Limb (tissue), 2 donors: ENCODE data around the gene RPS21.
A peak's percentile ranks its signal among the peaks of the same experiment; 100 is the strongest.
"Not testable (repeated sequence)": the region's sequence is repeated elsewhere in the genome, so short reads cannot be mapped to it uniquely, and the experiment has no call there.

ENCODE experiments used
- DNase-seq, 2 donors: peaks; one replicate each; pipeline ENCODE4 v3.0.0-alpha.2; 2016; ENCODE audit errors: extremely low spot score in 2 of 2

The RPS21 gene

GRCh38 chr20:62364911-62365736, 21.8 kb upstream of the RPS21 start:
- peak in 1 of 2 donors; percentile 32 for DNase-seq

GRCh38 chr20:62365814-62366369, 21.0 kb upstream of the RPS21 start:
- DNase-seq, result peak in 1 of 2 donors; percentile 58

DNA sequence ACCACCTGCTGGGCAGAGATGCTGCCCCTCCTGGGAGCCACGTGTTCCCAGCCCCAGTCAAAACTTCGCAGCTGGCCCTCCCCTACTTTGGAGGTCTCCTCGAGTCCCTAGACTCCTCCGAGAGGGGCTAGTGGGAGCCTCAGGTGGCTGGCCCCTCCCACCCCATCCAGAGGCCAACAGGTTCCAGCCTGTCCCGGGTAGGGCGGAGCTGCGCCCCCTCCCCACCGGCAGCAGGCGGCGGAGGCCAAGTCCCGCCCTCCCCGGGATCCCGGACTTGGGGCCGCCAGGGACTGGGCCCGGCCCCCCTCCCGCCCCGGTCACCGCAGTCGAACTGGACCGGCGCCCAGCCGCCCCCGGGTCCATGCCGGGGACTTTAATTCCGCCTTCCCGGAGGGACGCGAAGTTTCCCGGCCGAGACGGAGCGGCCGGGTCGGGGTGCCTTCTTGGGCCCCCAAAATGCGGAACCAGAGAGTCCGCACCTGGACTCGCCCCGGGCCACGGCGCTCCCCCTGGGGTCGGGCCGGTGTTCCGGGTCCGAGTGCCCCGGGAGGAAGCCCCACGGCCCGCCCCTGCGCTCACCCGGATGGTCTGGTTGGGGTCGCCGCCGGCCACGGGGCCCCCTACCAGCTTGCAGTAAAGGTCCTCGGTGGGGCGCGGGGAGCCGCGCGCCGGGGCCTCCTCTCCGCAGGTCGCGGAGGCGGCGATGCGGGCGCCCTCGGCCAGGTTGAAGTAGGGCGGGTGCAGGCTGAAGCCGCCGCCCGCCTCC, 20.4 kb upstream of the RPS21 start:
- DNase-seq, result peak in 1 of 2 donors; percentile 58

GRCh38 chr20:62367136-62367632, 19.7 kb upstream of the RPS21 start, which contains the start of gene LAMA5:
Gene LAMA5, minus strand, starts transcription at chr20:62367312. Its CDS starts 67 bp downstream, at chr20:62367245.
- DNase-seq, result peak in 1 of 2 donors; percentile 75

DNA sequence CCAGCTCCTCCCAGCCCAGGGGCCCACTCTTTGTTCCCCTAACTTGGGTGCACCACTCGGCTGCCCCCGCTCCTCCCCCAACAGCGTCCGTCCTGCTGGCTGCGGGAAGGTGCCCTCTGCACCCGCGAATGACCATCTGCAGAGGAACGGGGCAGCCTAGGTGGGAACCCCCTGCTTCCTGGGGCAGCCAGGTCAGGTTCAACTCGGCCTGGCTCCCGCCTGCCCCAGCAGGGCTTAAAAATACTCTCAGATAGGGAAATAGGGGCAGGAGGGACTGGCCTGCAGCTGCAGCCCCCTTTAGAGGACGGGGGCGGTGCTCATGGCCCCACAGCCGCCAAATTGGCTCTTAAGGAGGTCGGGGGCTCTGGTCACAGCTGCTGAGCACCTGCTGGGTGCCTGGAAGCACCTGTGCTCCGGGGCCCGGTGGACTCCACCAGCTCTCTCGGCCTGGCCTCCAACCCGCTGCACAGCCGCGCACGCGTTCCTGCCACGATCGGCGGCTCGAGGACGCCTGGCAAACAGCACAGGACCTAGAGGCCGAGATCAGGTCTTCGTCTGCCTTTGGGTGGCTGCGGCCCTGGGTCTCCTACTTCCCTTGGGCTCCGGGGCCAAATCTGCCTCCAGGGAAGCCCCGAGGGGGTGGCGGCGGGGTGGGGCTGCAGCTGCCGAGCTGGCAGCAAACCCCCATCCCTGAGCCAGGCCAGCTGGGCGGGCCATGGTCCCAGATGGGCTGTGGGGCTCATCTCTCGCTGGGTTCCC, 19.1 kb upstream of the RPS21 start:
- DNase-seq, result peak in 1 of 2 donors; percentile 66

GRCh38 chr20:62368392-62368975, 18.4 kb upstream of the RPS21 start:
- peak in 1 of 2 donors; percentile 71 for DNase-seq

- DNase-seq, result no peak
Measured at GRCh38 chr20:62368976-62369814, 17.7 kb upstream of the RPS21 start.

DNA sequence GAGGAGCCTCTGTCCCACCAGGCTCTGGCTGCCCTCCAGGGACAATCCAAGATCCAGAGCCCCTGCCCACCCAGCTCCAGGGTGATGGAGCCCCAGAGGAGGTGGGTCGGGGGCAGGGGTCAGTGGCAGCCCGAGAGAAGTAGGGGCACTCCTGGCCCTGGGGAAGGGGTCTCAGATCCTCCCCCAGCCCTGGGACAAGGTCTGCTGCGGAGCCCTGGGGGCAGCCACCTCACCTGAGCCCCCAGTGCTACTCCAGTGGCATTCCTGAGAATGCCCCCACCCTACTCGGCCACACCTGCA, 17.1 kb upstream of the RPS21 start:
- DNase-seq, result no peak

- no peak for DNase-seq
Measured at GRCh38 chr20:62370115-62370806, 16.6 kb upstream of the RPS21 start.

DNA sequence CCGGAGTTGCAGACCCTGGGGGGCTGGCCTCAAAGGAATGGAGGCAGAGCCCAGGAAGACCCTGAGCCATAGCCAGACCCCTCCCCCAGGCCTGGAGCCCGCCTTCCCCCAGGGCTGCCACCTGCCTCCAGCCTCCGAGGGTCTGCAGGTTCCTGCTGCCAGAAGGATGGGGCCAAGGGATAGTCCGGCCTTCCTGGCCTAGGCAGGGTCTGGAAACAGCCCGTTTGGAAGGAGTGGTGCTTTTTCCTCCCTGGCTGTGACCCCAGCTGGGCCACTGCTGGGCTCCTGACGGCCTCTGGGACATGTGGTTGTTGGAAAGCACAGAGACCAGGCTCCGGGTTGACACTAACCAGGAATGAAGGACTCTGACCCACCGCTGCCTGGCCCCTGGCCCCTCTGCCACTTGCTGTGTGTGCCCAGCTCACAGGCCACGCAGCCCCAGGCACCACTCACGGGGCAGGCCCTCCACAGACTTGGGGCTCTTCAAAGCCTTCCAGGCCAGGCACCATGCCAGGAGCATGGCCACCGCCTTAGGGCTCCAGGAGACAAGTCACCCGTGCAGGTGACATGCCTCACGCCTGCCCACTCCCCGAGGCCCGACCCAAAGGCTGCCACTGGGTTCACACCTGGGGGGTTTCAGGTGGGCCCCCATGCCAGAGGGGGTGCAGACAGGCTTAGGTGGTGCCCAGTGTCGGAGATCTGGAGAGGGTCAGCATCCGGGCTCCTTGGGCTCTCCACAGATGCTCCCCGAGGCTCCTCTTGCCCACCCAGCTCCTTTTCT, 15.9 kb upstream of the RPS21 start:
- no peak for DNase-seq

- no peak for DNase-seq
Measured at GRCh38 chr20:62371588-62372041, 15.3 kb upstream of the RPS21 start.

- DNase-seq, result no peak
Measured at GRCh38 chr20:62372042-62372993, 14.6 kb upstream of the RPS21 start.

GRCh38 chr20:62373631-62374179, 13.2 kb upstream of the RPS21 start:
- not testable (repeated sequence) for DNase-seq

GRCh38 chr20:62374331-62375152, 12.4 kb upstream of the RPS21 start:
- no peak for DNase-seq

- DNase-seq, result no peak
Measured at GRCh38 chr20:62376112-62377063, 10.5 kb upstream of the RPS21 start.
